GM20431 (cell line): ENCODE data around the gene DLGAP1.

Experiments
- in situ Hi-C: fragments of 300-500 bp; cut with MseI, MboI; formaldehyde crosslinking; loops from one replicate; pipeline ENCODE4 v1.15.0; 2020; ENCODE audit warnings: low sequenced_read_pairs; ENCODE audit not compliant: unreplicated experiment

DLGAP1 gene

DNA sequence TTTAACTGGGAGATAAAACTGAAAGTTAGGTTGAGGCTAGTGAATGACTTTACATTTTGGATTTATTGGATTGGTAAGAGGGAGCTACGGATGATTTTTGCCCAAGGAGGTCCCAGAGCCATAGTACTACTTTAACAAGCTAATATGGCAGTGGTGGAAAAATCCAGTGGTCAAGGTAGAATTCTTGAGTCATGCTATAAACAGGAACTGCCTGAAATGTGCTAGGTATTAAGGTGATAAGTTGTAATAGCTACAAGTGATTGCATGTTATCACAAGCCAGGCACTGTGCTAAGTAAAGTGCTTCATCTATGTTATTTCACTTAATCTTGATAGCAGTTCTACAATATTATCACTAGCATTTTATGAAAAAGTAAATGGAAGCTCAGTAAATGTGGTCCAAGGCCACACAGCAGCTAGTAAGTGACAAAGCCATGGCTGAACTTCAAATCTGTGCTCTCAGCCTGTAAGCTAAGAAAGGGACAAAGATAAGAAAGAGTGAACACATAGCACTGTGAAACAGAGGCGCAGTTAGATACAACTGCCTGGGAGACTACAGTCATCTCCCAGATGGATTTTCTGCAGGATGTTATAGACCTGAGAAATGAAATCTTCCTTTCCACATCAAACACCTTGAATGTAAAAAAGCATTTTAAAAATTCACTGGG is 535.6 kb downstream of the DLGAP1 start:
- in situ Hi-C loops = no loop called here

DNA sequence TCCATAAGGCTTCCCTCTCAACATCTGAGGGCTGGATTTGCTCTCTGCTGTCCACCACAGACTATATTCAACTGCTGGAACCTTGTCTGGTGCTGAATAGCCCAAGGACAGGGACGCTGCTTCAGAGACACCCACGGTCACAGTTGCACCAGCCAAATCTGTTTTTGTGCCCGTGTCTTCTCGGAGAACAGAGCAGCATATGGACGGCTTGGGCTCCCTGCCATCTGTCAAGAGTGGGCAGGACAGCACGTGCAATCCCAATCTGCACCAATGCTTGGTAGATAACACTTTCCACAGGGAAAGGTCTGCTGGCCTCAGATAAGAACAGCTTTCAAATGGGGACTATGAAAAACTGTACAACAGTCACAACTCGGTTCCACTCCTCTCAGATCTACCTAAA is 539.0 kb downstream of the DLGAP1 start:
- in situ Hi-C loops = no loop called here

DNA sequence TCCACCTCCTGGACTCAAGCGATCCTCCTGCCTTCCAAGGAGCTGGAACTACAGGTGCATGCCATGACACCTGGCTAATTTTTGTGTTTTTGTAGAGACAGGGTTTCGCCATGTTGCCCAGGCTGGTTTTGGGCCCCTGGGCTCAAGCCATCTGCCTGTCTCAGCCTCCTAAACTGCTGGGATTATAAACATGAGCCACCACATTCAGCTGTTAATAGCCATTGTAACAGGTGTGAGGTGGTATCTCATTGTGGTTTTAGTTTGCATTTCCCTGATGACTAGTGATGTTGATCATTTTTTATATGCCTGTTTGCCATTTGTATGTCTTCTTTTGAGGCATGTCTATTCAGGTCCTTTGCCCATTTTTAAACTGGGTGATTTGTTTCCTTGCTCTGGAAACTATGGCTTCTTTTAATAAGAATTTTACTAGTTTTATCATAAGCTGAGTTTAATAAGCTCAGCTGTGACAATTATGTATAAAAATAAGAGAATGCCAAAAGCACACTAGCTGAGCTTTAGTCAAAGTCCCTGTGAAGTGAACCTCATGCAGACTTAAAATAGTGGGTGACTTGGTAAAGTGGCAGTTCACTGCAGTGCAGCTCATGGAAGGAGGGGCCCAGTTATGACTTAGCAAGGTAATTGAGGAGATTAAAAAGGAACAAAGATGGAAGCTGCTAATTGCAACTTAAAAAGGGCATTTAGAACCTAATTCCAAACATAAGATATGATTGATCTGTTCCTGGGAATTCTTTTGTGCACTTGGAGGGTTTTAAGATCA is 540.1 kb downstream of the DLGAP1 start:
- in situ Hi-C loops = no loop called here

DNA sequence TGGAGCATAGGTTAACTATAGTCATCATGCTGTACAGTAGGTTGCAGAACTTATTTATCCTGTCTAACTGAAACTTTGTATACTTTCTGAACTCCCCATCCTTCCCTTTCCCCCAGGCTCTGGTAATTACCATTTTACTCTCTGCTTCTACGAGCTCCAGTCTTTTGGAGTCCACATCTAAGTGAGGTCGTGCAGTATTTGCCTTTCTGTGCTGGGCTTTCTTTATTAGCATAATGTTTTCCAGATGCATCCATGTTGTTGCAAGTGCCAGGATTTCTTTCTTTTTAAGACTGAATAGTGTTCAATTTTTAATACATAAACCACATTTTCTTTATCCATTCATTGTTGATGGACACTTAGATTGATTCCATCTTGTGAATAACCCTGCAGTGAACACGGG is 541.0 kb downstream of the DLGAP1 start:
- in situ Hi-C loops = no loop called here

- in situ Hi-C loops = no loop called here
Measured at GRCh38 chr18:3912705-3913104, 542.4 kb downstream of the DLGAP1 start.

GRCh38 chr18:3911413-3911812 is 543.7 kb downstream of the DLGAP1 start:
- in situ Hi-C loops = no loop called here

DNA sequence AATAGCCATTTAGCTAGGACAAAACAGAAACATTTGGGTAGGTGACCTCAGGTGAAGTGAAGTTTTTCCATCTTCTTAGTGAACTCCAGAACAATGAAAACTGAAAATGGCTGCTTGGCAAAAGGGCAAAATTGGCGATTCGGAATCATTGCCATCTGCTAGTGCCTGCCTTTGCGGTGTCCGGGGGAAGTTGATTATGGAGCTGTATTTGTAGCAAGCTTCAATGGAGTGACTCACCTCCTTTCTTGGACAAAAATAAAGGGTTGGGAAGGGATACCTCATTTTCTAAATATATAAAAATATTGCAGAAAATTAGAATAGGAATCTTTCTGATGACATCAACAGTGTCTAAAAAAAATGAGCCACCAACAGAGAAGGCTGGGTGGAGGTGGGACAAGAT is 544.6 kb downstream of the DLGAP1 start:
- in situ Hi-C loops = no loop called here

GRCh38 chr18:3907955-3908354 is 547.2 kb downstream of the DLGAP1 start:
- in situ Hi-C loops = no loop called here

GRCh38 chr18:3906116-3906750 is 548.9 kb downstream of the DLGAP1 start:
- in situ Hi-C loops = no loop called here

DNA sequence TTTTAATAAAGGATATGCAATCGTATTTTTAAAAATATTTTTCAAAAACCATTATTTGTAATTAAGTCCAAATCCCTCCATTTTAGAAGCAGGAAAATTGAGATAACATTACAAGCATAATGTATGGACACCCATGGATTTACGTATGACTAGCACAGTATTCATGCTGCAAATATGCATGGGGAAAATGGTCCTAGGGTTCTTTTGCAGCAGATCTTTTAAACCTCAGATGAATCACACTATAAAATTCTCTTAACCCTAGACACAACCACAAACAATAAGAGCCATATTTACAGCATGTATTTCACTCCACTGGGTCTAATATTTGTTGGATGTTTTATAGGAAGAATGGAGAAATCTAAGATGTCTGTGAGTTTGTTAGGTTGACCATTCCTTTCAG is 551.8 kb downstream of the DLGAP1 start:
- in situ Hi-C loops = no loop called here

DNA sequence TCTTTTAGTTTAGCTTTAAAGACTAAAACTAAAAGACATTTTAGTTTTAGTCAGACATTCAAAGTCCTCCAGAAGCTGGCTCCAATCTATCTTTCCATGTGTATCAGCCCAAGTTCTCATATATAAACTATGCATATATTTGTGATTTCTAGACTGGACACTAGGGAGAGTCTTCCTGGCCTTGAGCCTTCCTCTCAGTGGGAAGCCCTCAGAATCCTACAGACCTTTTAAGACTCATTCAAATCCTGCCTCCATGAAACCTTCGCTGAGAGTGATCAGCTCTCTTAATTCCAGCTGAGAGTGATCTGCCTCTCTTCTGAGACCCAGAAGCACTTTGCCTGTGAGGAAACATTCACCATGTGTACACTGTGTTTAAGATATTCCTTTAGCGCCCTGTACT is 552.4 kb downstream of the DLGAP1 start:
- in situ Hi-C loops = no loop called here

- in situ Hi-C loops = no loop called here
Measured at GRCh38 chr18:3901811-3902210, 553.3 kb downstream of the DLGAP1 start.

DNA sequence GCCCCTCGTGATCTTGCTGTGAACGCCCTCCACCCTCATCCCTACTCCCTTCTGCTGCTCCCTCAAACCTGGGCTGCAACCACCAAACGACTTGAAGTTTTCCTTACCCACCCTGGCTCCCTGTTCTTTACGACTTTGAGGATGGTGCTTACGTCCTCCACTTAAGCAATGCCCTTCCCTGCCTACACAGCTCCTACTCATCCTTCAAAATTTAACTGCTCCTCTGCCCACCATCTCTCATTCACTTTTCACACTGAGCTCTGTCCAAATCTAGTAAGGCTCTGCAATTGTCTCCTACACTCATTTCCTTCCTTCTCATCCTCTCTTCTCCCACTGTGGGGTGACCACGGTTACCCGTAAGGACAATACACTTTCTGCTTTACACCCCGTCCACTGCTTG is 554.1 kb downstream of the DLGAP1 start:
- in situ Hi-C loops = no loop called here

GRCh38 chr18:3900327-3900726 is 554.8 kb downstream of the DLGAP1 start:
- in situ Hi-C loops = no loop called here

DNA sequence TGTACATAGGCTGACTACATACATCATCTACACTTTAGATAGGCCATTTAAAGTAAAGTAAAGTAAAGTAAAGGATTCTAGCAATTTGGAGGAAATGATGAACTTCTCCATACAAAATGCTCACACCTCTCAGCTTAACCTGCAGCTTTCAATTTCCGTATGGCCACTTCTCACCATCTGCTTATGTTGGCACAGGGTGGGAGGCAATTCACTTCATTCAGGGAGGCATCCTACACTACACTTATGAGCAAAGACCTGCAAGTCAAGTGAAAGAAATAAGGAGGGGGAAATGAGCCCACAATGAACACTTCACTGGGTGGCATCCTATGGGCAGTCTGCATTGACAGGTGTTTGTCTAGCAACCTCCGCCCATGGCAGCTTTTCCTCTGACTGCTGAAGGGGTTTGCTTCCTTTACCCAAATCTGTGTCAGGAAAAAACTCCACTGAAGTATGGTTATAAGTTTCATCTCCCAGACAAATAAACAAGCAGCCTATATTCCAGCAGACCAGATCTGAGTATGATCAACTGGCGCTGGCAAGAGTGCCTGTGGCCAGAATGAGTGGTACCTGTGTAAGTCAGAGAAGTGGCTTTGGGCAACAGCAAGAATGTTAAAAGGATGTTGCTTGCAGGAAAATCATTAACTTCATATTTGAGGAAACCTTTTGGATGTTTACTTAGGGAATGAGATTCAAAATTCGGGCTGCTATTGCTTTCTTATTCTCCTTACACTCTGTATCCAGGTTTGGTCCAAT is 556.1 kb downstream of the DLGAP1 start:
- in situ Hi-C loops = no loop called here

DNA sequence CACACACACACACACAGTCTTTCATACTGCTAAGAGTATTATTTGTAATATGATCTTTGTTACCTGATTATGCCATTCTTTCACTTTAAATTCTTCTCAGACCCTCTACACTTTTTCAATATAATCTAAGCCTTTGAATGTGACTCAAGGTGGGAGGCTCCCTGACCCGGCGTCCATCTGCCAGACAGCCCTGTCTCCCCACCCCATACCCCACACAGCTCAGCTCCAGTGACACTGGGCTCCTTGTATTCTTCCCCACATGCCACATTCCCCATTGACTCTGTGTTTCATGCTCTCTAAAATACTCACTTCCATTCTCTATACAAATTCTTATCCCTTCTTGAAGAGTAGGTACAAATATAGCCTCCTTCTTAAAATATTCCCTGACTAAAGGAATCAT is 563.0 kb downstream of the DLGAP1 start:
- in situ Hi-C loops = no loop called here

DNA sequence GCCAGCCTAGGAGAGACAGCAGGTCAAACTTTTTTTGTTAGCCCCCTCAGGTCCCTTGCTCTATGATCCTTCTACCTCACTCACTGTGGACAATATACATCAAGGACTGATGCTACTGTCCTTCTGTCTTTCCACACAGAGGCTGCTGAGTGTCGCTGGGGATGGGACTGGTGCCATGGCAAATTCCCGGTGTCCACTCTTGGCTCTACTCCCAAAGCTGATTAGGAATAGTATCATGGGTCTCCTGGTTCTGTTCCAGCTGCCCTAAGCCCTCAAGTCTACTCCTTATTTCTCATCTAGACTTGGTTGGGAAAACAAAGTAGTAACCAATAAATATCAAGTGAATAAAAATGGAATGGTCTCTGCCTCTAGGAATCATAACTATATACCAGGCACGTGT is 563.9 kb downstream of the DLGAP1 start:
- in situ Hi-C loops = no loop called here

DNA sequence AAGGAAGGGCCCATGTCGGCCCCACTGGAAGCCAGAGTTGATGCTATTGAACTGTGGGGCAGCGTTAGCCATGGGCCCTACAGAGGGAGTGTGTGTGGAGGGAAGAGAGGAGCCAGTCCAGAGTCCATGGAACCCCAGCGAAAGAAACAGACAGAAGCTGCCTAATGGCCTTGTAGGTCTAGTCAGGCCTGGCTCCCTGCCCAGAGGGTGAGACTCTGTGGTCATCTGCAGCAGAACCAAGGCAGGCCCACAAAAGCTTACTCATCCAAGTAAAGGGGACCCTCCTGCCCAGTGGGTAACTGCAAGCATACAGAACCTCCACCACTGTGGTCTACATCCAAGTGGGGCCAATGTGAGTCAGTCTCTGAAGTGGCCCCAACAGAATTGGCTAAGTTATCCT is 565.3 kb downstream of the DLGAP1 start:
- in situ Hi-C loops = no loop called here

- in situ Hi-C loops = no loop called here
Measured at GRCh38 chr18:3889121-3889520, 566.0 kb downstream of the DLGAP1 start.

DNA sequence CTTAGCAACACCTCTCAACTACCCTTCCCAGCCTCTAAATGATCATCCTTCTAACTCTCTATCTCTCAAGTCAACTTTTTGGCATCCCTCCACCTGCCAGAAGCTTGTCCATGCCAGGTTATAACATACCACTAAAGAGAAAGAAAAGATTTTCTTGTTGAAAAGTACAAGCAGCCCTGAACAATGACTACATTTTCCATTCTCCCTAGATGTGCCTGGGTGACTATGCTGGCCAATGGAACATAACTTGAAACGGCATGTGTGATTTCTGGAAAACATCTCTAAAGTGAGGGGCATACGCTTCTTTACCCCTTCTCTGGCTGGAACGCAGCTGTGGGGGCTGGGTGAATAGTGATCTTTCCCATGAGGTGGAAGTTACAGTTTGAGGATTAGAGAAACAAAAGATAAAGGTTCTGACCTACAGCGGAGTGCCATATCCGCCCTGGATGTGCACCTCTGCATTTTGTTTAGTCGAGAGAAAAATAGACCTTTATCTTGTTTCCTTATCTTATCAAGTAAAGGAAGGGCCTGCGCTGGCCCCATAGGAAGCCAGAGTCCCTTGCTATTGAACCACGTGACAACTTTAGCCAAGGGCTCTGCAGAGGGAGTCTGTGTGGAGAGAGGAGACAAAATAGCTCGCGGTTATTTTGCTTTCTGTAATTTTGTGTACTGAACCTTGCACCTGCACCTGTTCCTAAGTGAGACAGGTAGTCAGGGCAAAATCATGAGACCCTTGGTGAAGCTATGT is 568.4 kb downstream of the DLGAP1 start:
- in situ Hi-C loops = no loop called here
